Measurements from ENCODE around the gene FAM83C.

FAM83C gene

GRCh38 chr20:35291654-35292503 is at the start of gene FAM83C:
FAM83C (minus strand) TSS chr20:35292425; CDS start chr20:35292304, 121 bp downstream.
- in situ Hi-C loops (cut with MboI; ENCODE audit: low sequenced_read_pairs) = no loop called here

DNA sequence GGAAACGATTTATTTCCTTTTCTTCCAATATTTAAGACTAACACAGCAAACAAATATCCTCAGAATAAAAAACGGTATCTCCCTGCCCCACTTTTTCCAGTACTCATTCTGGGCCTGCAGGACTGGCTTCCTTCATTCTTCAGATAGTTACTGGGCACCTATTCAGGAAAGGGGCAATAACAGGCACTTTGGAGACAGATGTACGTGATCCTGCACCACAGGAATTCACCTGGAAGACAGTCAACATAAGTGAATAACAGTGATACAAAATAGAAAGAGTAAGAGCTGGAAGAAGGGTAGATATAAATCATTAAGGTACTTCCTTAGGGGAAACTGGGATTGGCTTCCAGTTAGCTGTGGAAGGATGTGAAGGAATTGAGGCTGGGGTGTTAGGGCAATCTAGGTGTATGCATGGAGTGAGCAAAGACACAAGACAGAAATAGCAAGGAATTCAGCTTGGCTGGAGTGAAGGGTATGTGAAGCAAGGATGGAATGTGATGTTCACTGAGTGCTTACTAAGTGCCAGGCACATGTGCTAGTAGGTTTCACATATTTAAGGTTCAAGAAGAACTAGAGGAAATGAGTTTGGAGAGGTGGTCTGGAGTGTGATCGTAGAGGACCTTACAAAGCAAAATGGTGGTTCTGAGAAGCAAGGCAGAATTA is 49.3 kb upstream of the FAM83C start:
- in situ Hi-C loops (cut with MboI; ENCODE audit: low sequenced_read_pairs) = no loop called here

DNA sequence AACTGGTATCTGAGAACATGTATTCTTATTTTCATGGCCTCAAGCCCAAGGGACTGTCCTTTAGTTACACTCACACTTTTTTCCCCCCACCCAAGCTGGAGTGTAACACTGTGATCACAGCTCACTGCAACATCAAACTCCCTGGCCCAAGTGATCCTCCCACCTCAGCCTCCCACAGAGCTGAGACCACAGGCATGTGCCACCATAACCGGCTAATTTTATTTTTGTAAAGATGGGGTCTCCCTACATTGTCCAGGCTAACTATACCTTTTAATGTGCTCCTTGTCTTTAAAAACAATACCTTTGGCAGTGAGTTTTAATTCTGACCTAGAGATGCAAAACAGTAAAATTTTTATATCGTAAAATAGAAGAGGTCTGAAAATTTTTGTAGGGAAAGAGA is 48.2 kb upstream of the FAM83C start:
- in situ Hi-C loops (cut with MboI; ENCODE audit: low sequenced_read_pairs) = no loop called here

- in situ Hi-C loops (cut with MboI; ENCODE audit: low sequenced_read_pairs) = no loop called here
Measured at GRCh38 chr20:35339636-35340035, 47.4 kb upstream of the FAM83C start.

DNA sequence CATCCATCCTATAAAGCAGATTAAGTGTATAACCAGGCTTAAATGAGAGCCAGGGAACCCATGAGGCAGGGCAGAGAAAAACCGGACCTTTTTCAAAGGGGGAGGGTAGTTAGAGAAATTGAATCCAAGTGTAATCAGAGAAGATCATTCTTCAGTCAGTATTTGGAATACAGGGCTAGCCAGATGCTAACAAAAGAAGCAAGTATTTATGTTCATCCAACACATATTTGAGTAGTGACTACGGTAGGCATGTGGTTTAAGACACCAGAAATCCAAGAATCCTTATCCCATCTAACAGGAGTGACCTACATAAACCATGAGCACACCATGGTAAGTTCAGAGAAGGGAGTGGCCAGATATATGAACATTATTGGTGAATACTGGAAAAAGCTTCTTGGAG is 46.8 kb upstream of the FAM83C start:
- in situ Hi-C loops (cut with MboI; ENCODE audit: low sequenced_read_pairs) = no loop called here

DNA sequence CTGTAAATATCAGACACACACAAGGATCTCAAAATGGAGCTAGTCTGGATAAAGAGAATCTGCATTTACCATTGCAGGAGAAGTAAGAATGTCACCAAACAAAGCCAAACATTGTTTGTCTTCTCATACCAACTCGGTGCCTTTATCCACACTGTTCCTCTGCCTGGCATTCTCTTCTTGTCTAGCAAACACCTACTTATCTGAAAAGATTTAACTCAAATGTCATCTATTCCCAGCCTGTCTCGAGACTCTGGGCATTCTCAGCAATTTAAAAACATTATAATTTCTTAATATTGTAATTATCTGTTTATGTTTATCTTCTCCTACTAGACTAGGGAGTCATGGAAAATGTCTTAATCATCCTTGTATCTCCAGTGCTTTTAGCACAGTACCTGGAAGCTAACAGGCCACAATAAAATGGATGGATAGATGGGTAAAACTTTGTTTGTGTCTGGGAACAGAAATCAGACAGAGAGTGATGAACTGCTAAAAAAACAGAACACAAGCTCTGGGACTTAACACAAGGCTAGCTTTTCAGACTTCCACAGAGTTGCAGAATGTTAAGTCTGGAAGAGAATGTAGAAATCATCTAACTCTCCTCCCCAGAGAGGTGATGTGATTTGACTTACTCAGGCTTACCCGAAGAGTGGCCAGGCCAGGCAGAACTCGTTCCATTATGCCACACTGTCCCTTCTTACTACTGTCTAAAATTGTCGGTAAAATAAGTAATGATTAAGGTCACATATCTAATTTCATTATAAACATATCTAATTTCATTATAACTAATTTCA is 42.3 kb upstream of the FAM83C start:
- in situ Hi-C loops (cut with MboI; ENCODE audit: low sequenced_read_pairs) = no loop called here

DNA sequence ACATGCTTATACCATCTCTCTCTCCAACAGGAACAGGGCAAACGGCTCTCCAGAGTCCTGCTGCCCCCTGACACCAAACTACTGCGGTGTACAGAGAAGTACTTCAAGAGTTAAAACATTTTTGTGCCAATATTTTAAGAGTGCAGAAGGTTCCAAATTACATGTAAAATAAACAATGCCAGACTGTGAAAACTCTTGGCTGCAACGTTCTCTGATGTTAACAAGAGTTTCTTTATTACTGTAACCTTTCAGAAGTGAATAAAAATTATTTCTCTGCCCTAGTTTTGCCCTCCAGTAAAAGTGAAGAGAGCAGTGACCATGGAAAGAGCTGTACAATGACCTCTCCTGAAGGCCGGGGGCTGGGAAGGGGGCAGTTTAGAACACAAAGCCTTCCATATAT is 41.4 kb upstream of the FAM83C start:
- in situ Hi-C loops (cut with MboI; ENCODE audit: low sequenced_read_pairs) = no loop called here

DNA sequence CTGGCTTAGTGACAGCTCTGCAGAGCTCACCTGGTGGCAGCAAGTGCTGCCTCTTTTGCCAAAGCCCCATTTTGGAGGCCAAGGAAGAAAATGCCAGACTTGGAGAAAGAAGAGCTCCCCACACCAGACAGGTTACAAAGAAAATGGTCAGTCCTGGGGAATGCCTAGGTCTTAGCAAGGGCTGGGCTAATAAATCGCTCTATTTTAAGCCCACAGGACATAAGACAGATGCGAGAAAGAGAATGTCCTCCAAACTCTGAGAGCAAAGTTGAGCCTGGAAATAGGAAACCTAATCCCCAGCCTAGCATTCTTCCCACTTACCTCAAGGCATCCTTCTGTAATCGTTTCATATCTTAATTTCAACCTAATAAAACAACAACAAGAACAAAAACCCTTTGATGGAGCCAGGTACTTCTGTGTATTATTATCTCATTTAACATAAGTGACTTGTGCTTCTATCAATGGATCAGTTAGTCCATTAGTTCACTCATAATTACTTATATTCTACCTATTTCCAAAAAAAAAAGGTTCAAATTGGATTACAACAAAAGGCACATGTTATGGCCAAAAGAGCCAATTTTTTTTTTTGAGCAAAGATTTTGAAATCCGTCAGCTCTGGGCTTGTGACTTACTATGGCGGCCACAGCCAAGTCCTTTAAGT is 40.4 kb upstream of the FAM83C start:
- in situ Hi-C loops (cut with MboI; ENCODE audit: low sequenced_read_pairs) = no loop called here

DNA sequence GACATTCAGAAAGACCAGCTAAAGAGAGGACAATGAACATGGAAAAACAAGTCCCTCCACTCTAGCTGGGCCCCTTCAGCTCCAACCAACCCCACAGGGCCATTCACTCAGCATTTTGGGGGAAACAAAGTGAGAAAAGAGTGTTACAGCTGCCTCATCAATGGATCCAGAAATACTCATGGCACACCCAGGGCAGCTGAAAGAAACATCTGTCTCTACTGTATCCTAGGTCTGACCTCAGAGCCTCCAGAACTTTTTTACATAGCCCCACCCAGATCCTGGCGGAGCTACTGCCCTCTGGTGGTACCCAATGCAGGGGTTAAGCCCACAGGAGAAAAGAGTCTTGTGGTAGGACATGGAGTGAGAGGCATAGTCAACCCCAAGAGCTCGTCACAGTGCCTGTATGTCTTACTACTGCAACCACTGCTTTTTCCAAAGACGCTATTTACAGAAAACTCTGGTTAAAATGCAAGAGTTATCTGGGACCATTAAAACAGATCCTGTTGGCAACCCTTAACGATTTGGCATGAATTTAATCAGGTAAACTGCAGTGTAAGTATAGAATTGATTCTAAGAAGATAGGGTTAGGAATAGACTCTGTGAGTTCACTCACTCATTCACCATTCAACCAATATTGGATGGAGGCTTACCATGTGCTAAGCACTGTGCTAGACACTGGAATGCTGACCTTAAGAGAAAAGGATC is 37.4 kb upstream of the FAM83C start:
- in situ Hi-C loops (cut with MboI; ENCODE audit: low sequenced_read_pairs) = no loop called here

- in situ Hi-C loops (cut with MboI; ENCODE audit: low sequenced_read_pairs) = no loop called here
Measured at GRCh38 chr20:35328689-35329088, 36.5 kb upstream of the FAM83C start.

DNA sequence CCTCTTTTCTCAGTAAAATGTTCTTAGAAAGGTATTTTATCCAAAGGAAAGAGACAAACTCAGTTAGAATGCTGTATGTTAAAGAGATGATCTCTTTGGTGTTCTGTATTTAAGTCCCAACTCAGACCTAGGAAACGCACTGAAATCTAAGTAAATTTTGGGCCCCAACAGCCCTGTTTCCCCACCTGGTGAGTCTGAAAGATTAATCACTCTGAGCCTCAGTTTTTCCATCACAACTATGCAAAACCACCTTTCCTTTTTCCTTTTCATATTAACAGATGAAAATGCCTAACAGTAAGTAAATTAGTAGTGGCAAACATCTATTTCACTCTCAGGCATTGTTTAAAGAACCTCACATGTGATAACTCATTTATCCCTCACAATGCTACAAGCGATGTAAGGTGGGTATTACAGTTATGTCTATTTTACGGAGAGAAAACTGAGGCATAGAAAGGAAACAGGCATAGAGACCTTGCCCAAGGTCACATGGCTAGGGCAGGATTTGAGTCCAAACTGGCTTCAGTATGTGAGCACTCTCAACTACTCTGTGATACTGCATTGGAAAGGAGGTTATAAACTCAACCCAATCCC is 36.0 kb upstream of the FAM83C start:
- in situ Hi-C loops (cut with MboI; ENCODE audit: low sequenced_read_pairs) = no loop called here

GRCh38 chr20:35327074-35327976 is 35.1 kb upstream of the FAM83C start:
- in situ Hi-C loops (cut with MboI; ENCODE audit: low sequenced_read_pairs) = no loop called here

DNA sequence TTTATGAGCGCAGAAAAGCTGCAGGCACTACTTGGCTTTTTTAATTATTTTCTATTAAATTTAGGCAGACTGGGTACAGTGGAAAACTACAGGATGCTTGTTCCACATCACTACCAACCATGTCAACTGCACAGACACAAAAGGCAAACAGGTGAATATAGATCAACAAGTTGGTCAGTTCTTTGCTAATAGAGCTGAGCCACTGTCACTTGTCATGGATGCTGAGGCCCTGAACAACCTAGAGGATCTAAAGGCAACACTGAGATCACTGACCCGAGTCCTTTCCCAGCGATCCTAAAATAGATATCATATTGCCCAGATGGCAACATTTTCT is 34.5 kb upstream of the FAM83C start:
- in situ Hi-C loops (cut with MboI; ENCODE audit: low sequenced_read_pairs) = no loop called here

DNA sequence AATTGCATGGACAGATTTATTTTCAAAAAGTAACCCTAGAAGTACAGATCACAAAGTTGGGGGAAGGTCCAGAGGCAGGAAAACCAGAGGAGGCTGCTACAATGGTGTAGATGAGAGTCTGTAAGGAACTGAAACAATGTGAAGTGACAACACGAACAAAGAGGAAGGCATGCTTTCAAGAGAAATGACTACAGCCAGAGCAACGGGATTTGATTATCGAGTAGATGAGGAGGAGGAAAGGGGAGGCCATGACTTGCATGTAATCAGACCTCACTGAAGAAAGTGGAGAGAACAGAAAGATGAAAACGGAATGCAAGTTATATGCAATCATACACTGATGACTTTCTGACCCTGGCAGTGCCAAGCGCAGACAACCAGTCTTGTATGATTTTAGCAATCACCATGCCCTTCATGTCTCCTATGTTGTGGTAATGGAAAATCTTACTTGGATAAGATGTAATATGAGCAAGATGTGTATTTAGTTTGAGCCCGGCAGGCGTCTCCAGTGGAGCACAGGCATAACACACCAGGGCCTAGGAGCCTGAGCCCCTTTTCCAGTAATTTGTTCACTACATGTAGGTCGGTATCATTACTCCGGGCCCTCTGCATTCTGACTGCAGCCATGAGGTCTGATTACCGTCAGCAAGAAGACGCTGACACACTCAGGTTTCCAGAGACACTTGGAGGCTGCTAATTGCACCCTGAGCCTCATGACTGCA is 34.0 kb upstream of the FAM83C start:
- in situ Hi-C loops (cut with MboI; ENCODE audit: low sequenced_read_pairs) = no loop called here

GRCh38 chr20:35325401-35325800 is 33.2 kb upstream of the FAM83C start:
- in situ Hi-C loops (cut with MboI; ENCODE audit: low sequenced_read_pairs) = no loop called here

DNA sequence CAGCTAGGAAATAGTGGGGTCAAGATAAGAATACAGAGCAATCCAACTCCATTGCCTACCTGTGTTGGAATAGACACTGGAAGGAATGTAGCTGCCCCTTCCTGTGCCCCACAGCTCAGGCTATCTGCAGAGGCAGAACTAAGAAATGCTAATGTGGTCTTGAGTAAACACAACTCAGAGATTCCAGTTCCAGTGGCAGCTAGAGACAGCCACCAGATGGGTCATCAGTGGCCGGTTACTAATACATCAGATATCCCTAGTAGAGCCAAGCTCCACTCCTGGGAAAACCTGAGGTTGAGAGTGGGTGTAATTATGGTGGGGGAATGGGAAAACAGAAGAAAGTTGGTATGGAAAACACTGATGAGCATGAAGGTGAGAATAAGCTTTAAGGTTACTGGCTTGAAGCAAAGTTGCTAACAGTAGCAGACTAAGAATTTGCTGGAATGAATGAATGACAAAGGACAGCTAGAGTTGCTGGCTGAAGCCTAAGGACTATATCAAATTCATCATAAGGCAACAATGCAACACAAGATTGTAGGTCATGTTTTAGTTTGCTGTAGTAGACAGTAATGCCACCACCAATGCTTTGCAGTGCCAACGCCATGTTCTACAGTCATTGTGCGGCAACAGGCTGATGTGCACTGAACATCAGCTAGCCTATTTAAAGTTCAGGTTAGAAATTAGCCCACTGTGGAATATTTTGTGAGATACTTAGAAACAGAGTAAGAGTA is 28.3 kb upstream of the FAM83C start:
- in situ Hi-C loops (cut with MboI; ENCODE audit: low sequenced_read_pairs) = no loop called here

- in situ Hi-C loops (cut with MboI; ENCODE audit: low sequenced_read_pairs) = no loop called here
Measured at GRCh38 chr20:35319871-35320197, 27.6 kb upstream of the FAM83C start.

Data from HL-60/S4 treated with retinoic acid at 250 ng/mL for 4 days and 3 days (cell line).